H1 (cell line): ENCODE data around the gene PLEKHG2.

Experiments used
- CEBPB ChIP-seq: IDR thresholded peaks from 2 replicates; pipeline ENCODE4 v1.6.1; 2012; ENCODE audit warnings: low read depth, low read length
- CTCF ChIP-seq, 3 experiments: IDR thresholded peaks; 1 replicate in 2 of 3; 2 replicates in 1 of 3; pipeline versions ENCODE4 v1.5.1 to v1.6.1; 2011; ENCODE audit warnings: low read length in 3 of 3, mild to moderate bottlenecking in 3 of 3, inconsistent platforms in 2 of 3, low read depth in 1 of 3, moderate library complexity in 1 of 3; ENCODE audit not compliant: insufficient read depth in 1 of 3; ENCODE audit errors: control extremely low read depth in 1 of 3
- HDAC6 ChIP-seq: IDR thresholded peaks from one replicate; pipeline ENCODE4 v1.7.1; 2012; ENCODE audit warnings: low read depth, mild to moderate bottlenecking, inconsistent platforms, low read length, moderate library complexity
- SRF ChIP-seq: IDR thresholded peaks from 2 replicates; pipeline ENCODE4 v1.6.1; 2011; ENCODE audit warnings: mild to moderate bottlenecking, low read depth, low read length, moderate library complexity
- YY1 ChIP-seq: IDR thresholded peaks from 2 replicates; pipeline ENCODE4 v1.6.1; 2011; ENCODE audit warnings: low read depth, mild to moderate bottlenecking, low read length

GRCh38 chr19:39401070-39401548 lies 11.4 kb upstream of the PLEKHG2 start:
- no peak for TF ChIP-seq CTCF (IDR thresholded peaks at IDR 0.05; ENCODE audit: control extremely low read depth in 1 of 3, insufficient read depth in 1 of 3, low read depth in 1 of 3, low read length in 3 of 3)
- no peak for TF ChIP-seq HDAC6
- no peak for TF ChIP-seq CEBPB
- no peak for TF ChIP-seq SRF
- TF ChIP-seq YY1, result no peak
